HFFc6 (cell line): ENCODE data around the gene MAP2K4. TPM values are rescaled to one million over a fixed set of nuclear protein-coding genes. Genes with fewer than 3 reads are reported as not detected.
"Not testable (repeated sequence)": the region's sequence is repeated elsewhere in the genome, so short reads cannot be mapped to it uniquely, and the experiment has no call there.

Source experiments
- DNase-seq: peaks from one replicate; pipeline ENCODE4 v3.0.0-alpha.2; 2018
- H3K27ac Mint-ChIP-seq: 2 replicates; pipeline ENCODE4 v1.8.0; 2020; ENCODE audit warnings: mild to moderate bottlenecking, mixed read lengths
- H3K27me3 Mint-ChIP-seq: 2 replicates; pipeline ENCODE4 v1.8.0; 2021; ENCODE audit warnings: mild to moderate bottlenecking, moderate library complexity, mixed read lengths; ENCODE audit not compliant: insufficient read depth
- H3K36me3 Mint-ChIP-seq: 2 replicates; pipeline ENCODE4 v1.8.0; 2021; ENCODE audit warnings: low read depth, mixed read lengths
- H3K4me1 Mint-ChIP-seq: 2 replicates; pipeline ENCODE4 v1.8.0; 2020; ENCODE audit warnings: low read depth, mixed read lengths
- H3K4me3 Mint-ChIP-seq: 2 replicates; pipeline ENCODE4 v1.8.0; 2020; ENCODE audit warnings: mild to moderate bottlenecking, moderate library complexity, mixed read lengths
- H3K9me3 Mint-ChIP-seq: 2 replicates; pipeline ENCODE4 v1.8.0; 2020; ENCODE audit warnings: mild to moderate bottlenecking, mixed read lengths
- CTCF ChIP-seq: fragments of 200-600 bp; sonication (generic); IDR thresholded peaks from 2 replicates; pipeline ENCODE4 v1.5.0; 2021; ENCODE audit warnings: antibody characterized with exemption, mild to moderate bottlenecking
- total RNA-seq, 6 experiments: library from RNA; stranded (reverse); fragmentation: NEBNext Ultra II Directional; extraction: Animal tissue kit (Norgen Biotek cat#: 25700); gene quantifications; 2 replicates in 1 of 6; 3 replicates in 5 of 6; pipeline ENCODE4 v1.2.3, GENCODE V29; 2021

The MAP2K4 gene
- total RNA-seq, 6 experiments from 2014 or later = 24.0 to 31.7 (median 26.9) TPM

GRCh38 chr17:12136243-12136642 lies 115.6 kb downstream of the MAP2K4 start:
- no peak overlapping the region for H3K27ac Mint-ChIP-seq
- peaks cover 56% of the 10 kb centered on the region for H3K36me3 Mint-ChIP-seq
- peaks cover 6% of the 10 kb centered on the region; the same call in 1 of the 2 replicates for H3K9me3 Mint-ChIP-seq
- DNase-seq = no peak
- no peaks in the 10 kb centered on the region; the same call in 1 of the 2 replicates for H3K27me3 Mint-ChIP-seq
- peaks cover 7% of the 10 kb centered on the region; the same call in 1 of the 2 replicates for H3K4me1 Mint-ChIP-seq
- no peak overlapping the region for H3K4me3 Mint-ChIP-seq
- no peak for TF ChIP-seq CTCF

GRCh38 chr17:12136646-12137045 lies 116.0 kb downstream of the MAP2K4 start:
- Mint-ChIP-seq H3K27ac (no peak overlapping the region), H3K9me3 (peaks cover 6% of the 10 kb centered on the region; the same call in 1 of the 2 replicates), H3K4me3 (no peak overlapping the region), H3K27me3 (no peaks in the 10 kb centered on the region; the same call in 1 of the 2 replicates), H3K4me1 (peaks cover 7% of the 10 kb centered on the region; the same call in 1 of the 2 replicates), H3K36me3 (peaks cover 60% of the 10 kb centered on the region)
- no peak for DNase-seq
- TF ChIP-seq CTCF = no peak

- peaks cover 7% of the 10 kb centered on the region; the same call in 1 of the 2 replicates for H3K4me1 Mint-ChIP-seq
- H3K36me3 Mint-ChIP-seq = peaks cover 57% of the 10 kb centered on the region
- H3K27ac Mint-ChIP-seq = no peak overlapping the region
- no peaks in the 10 kb centered on the region; the same call in 1 of the 2 replicates for H3K27me3 Mint-ChIP-seq
- peaks cover 6% of the 10 kb centered on the region; the same call in 1 of the 2 replicates for H3K9me3 Mint-ChIP-seq
- H3K4me3 Mint-ChIP-seq = no peak overlapping the region
- DNase-seq = no peak
- TF ChIP-seq CTCF = no peak
These were observed 117.2 kb downstream of the MAP2K4 start for GRCh38 chr17:12137859-12138258.

GRCh38 chr17:12140685-12141084 lies 120.0 kb downstream of the MAP2K4 start:
- H3K4me1 Mint-ChIP-seq = no peaks in the 10 kb centered on the region
- H3K4me3 Mint-ChIP-seq = no peak overlapping the region
- peaks cover 6% of the 10 kb centered on the region; the same call in 1 of the 2 replicates for H3K9me3 Mint-ChIP-seq
- H3K27me3 Mint-ChIP-seq = no peaks in the 10 kb centered on the region; the same call in 1 of the 2 replicates
- DNase-seq = no peak
- TF ChIP-seq CTCF = no peak
- peaks cover 62% of the 10 kb centered on the region for H3K36me3 Mint-ChIP-seq
- no peak overlapping the region for H3K27ac Mint-ChIP-seq

- H3K36me3 Mint-ChIP-seq, H3K9me3 Mint-ChIP-seq, H3K27me3 Mint-ChIP-seq, DNase-seq, H3K4me1 Mint-ChIP-seq, H3K4me3 Mint-ChIP-seq, H3K27ac Mint-ChIP-seq: not testable (repeated sequence)
These were observed 141.5 kb downstream of the MAP2K4 start for GRCh38 chr17:12162187-12162586.

GRCh38 chr17:12164085-12164484 lies 143.4 kb downstream of the MAP2K4 start:
- no peak for DNase-seq
- H3K36me3 Mint-ChIP-seq = no peaks in the 10 kb centered on the region
- H3K27ac Mint-ChIP-seq = no peak overlapping the region
- peaks cover 6% of the 10 kb centered on the region for H3K27me3 Mint-ChIP-seq
- H3K9me3 Mint-ChIP-seq = no peaks in the 10 kb centered on the region
- TF ChIP-seq CTCF = no peak
- H3K4me3 Mint-ChIP-seq = no peak overlapping the region
- no peaks in the 10 kb centered on the region for H3K4me1 Mint-ChIP-seq
